SW480 (cell line): ENCODE measurements around the gene ZFP3.
A peak's percentile ranks its signal among the peaks of the same experiment; 100 is the strongest.
"Not testable (repeated sequence)": the region's sequence is repeated elsewhere in the genome, so short reads cannot be mapped to it uniquely, and the experiment has no call there.

Experiments used
- DNase-seq: peaks from one replicate; pipeline ENCODE4 v3.0.0-alpha.2; 2016; ENCODE audit warnings: low spot score

The ZFP3 gene

GRCh38 chr17:5078106-5079028, at the start of gene ZFP3:
Gene ZFP3 (plus strand): TSS chr17:5078467. CDS start chr17:5091505, 13,038 bp downstream.
- peak; percentile 73 for DNase-seq

GRCh38 chr17:5030168-5030567, 48.1 kb upstream of the ZFP3 start:
- DNase-seq: not testable (repeated sequence)

GRCh38 chr17:5031365-5032082, 46.7 kb upstream of the ZFP3 start:
- peak; percentile 61 for DNase-seq

- no peak for DNase-seq
Observed at GRCh38 chr17:5032865-5033264, 45.4 kb upstream of the ZFP3 start.

GRCh38 chr17:5033352-5034015, 44.8 kb upstream of the ZFP3 start:
- no peak for DNase-seq

GRCh38 chr17:5034063-5034462, 44.2 kb upstream of the ZFP3 start:
- DNase-seq: no peak

- DNase-seq: no peak
Observed at GRCh38 chr17:5034651-5035050, 43.6 kb upstream of the ZFP3 start.

- DNase-seq: no peak
Observed at GRCh38 chr17:5035315-5035714, 43.0 kb upstream of the ZFP3 start, which contains the start of gene SLC52A1. Gene SLC52A1 (minus strand): TSS chr17:5035426. CDS start chr17:5034606, 820 bp downstream.

- DNase-seq: no peak
Observed at GRCh38 chr17:5042157-5043022, 35.9 kb upstream of the ZFP3 start.

GRCh38 chr17:5043524-5043923, 34.7 kb upstream of the ZFP3 start:
- DNase-seq: no peak

GRCh38 chr17:5044630-5045029, 33.6 kb upstream of the ZFP3 start:
- no peak for DNase-seq

- no peak for DNase-seq
Observed at GRCh38 chr17:5045496-5045895, 32.8 kb upstream of the ZFP3 start.

GRCh38 chr17:5047446-5047845, 30.8 kb upstream of the ZFP3 start:
- DNase-seq: no peak

- DNase-seq: no peak
Observed at GRCh38 chr17:5049314-5049841, 28.9 kb upstream of the ZFP3 start.

- no peak for DNase-seq
Observed at GRCh38 chr17:5050278-5050677, 28.0 kb upstream of the ZFP3 start.

- DNase-seq: peak; percentile 30
Observed at GRCh38 chr17:5055543-5055942, 22.7 kb upstream of the ZFP3 start.

- DNase-seq: no peak
Observed at GRCh38 chr17:5065227-5065744, 13.0 kb upstream of the ZFP3 start.

GRCh38 chr17:5068236-5068635, 10.0 kb upstream of the ZFP3 start:
- DNase-seq: no peak

GRCh38 chr17:5069724-5070123, 8.5 kb upstream of the ZFP3 start:
- peak; percentile 74 for DNase-seq

- DNase-seq: not testable (repeated sequence)
Observed at GRCh38 chr17:5075472-5075871, 2.8 kb upstream of the ZFP3 start.

GRCh38 chr17:5077275-5077674, 992 bp upstream of the ZFP3 start:
- DNase-seq: not testable (repeated sequence)
